Renal pelvis (tissue), 4 donors: ENCODE data around the gene ZNF302. TPM values are rescaled to one million over a fixed set of nuclear protein-coding genes. Genes with fewer than 3 reads are reported as not detected.

Source experiments
- DNase-seq: peaks from one replicate; pipeline ENCODE4 v3.0.0-alpha.2; 2013
- polyA plus RNA-seq, 3 donors: library from polyadenylated mRNA; unstranded; fragments of 120-200 nt; gene quantifications; one replicate each; pipeline ENCODE4 v1.2.1, GENCODE V29; 2013; ENCODE audit not compliant: insufficient read length in 3 of 3

Gene ZNF302
- polyA plus RNA-seq, 3 donors = 67.1 to 85.3 (median 83.4) TPM

DNA sequence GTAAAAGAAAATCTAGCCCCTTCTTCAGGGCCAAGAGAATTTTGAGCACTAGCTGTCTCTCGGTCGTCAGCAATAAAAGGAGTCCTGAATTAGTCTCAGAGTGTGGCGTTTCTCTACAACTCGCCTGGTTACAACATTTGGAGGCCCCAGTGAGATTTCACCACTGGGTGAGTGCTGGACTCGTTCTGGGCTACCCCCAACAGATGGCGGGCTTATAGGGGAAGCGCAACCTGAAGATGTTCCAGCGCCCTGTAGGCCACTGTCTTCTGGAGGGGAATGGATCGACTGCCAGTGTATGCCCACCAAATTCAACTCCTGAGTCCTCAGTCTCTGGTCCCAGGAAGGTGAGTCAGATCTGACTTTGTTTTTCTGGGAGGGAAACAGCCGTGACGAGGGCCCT lies 44.9 kb downstream of the ZNF302 start:
- no peak for DNase-seq

DNA sequence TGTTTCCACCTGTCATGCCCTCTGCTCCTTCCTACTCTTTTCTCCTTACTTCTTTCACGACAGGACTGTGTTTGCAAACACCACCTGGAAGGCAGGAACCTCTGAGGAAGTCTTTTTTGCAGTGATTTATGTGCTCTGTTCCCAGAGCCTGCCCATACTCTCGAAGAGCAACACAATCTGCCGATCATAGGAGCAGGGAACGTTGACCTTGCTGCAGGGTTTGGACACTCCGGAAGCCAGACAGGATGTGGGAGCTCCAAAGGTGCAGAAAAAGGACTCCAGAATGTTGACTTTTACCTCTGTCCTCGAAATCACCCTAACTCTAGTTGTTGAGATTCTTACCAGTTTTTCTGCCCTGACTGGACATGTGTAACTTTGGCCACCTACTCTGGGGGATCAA lies 47.9 kb downstream of the ZNF302 start:
- DNase-seq = no peak

DNA sequence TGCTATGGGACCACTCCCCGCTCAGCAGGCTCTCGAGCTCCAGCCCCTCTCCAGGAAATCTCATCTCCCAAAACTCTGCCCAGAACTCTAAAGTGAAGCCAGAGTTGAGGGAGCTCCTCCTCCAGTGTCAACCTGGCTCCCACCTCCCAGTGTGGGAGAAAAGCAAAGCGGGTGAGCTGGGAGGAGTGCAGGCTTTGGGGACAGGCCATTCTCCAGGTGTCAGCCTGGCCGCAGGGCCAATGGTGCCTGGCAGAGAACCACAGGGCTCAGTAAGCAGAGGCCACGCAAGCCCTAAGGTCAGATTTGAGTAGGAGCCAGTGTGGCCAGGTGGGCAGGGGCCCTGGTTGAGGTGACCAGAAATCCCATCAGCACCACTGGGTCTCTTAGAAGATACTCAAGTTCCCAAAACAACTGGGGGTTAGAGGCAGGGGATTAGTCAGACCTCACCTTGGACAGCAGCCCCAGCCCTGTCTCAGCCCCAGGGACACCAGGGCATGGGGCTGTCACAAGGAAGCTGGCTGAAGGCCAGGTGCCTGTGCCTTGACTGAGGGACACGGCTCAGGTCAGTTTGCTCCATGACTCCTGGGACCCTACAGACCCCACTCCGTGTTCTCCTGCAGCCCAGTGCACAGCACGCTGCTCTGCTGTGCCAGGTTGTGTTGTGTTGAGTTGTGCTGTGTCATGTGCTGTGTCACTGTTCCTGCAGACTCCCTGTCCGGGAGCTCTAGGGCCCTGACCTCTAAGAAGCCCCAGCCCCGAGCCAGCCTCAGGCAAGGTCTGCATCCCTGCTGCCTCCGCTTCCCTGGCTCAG lies 53.7 kb downstream of the ZNF302 start:
- DNase-seq = no peak

DNA sequence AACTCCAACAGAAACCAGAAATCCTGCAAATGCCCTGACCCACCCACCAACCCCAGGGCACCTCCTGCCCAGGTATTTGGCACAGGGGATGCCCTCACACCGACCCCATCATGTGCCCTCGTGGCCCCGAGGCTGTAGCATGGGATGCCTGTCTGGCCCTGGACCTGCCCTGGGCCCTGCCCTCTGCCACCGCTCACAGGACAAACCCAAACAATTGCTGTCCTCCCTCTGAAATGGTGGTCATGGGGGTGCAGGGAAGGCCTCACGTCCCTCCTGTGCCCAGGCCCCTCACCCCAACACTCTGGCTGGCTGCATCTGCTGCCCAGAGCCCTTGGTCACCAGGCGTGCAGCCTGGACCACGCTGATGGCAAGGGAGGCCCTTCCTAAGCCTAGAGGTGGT lies 54.5 kb downstream of the ZNF302 start:
- DNase-seq = no peak

DNA sequence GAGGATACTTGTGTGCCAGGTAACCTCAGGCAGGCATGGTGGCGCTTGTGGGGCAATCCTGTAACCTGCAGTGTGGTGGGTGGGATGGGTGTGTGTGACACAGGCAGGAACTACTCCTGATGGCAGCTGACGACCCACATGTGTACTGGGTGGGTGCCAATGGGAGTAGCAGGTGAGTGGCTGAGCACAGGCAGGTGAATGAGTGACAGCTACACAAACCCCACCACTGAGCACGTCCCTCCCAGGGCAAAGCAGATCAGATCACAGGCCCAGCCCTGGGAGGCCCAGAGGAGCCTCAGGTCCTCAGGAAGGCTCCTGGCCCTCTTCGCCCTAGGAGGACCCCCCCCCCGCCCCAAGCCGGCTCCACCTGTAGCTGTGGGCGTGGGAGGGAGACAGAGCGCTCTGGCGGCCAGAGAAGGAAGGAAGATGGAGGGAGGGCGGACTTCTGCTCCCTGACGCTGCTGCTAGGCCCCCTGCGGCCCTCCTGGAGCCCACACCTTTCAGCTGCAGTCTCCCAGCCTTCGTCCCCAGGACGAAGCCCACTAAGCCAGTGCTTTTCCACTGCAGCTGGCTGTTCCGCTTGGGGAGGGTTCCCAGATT lies 55.2 kb downstream of the ZNF302 start:
- DNase-seq = no peak

DNA sequence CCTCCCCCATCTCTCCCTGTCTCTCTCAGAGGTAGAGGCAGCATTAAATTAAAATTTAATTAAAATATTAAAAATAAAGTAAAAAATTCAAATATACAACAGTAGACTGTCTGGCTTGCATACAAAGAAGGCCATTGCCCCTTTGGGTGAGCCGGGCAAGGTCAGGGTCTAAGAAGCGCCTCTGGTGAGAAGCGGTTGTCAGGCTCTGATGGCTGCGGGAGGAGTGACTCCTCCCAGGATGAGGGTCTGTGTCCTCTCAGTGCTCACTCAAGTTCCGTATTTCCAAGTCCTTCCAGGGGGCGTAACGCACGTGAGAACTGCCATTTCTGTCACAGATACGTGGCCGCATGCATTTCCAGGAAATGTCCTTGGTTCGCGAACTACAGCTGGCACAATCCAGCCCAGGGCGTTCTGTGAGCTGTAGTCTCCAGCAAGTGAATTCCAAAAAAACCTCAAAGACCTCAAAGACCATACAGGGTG lies 55.8 kb downstream of the ZNF302 start:
- DNase-seq = peak; percentile 87

DNA sequence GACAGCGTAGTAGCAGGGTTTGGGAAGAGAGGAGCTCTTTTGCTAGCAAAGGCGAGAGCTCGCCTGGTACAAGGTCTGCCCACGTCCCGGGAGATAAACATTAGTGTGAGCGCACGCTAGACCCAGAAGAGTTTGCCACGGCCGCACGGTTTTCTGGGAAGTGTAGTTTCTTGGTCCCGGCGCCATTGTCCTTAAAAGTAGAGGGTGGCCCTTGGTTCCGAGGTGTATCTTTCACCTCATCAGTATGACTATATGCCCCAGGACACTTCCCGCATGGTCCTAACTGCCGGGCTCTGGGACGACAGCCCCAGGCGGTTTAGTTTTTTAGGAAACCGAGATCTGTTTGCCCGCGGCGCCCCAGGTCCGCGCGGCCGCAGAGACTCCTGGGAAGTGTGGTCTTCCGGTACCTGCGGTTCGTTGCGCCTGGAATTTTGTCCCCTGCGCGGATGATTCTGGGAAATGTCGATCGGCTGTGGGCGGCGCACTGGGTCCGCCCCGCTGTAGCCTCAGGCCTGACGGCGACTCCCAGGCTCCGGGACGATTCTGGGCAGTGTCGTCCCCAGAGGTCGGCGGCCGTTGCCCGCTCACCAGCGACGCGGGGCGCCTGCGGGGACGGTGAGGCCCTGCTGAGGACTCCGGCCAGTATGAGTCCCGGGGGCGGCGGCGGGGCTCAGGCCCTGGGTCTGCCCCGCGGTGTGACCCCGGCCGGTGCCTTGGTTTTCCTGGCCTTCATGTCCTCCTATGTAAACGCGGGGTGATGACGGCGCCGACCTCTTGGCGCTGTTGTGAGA lies 56.5 kb downstream of the ZNF302 start, which contains the start of gene ZNF181:
TSS of gene ZNF181 (plus strand) at position 498 of the 791 bp plus-strand sequence. CDS start 795 bp downstream, outside the sequence.
- peak; percentile 92 for DNase-seq

DNA sequence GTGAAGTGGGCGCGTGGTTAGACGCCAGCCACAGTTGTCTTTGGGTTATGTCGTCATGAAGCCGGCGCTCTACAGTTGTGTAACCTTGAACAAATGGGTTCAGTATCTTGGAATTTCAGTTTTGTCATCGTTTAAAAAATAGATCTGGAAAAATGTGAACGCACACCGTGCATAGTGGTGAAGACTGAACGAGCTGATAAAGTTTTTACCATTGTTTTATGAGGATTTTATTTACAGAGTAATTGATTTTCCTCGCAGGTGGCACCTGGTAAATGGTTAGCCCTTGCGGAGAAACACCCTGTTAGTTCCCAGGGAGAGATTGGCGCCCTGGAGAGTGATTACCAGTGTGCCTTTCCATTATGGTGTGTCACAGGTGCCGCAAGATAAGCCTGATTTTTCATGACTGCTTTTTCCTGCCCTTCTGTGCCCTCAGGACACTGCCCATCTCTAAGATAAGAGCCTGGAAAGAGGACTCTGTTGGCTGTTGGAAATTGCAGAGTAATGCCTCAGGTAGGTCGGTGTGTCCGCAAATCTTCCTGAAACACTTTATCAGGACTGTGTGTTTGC lies 57.1 kb downstream of the ZNF302 start:
- DNase-seq = no peak

Other genes starting within 250 kb of the ZNF302 start
- gene UBA2, start 249.3 kb upstream of the ZNF302 start, polyA plus RNA-seq = 100 to 1,000 TPM; 165 to 189 (median 184) TPM
- 10 to 100 TPM; 36.6 to 43.7 (median 39.1) TPM for gene WTIP, start 195.9 kb upstream of the ZNF302 start, polyA plus RNA-seq
- gene SCGB2B2, start 519 bp upstream of the ZNF302 start, polyA plus RNA-seq = 1 to 10 TPM in 2 of 3 donors, under 1 TPM in 1; 0.94 to 2.0 (median 1.7) TPM
- 10 to 100 TPM; 22.2 to 23.7 (median 22.6) TPM for gene ZNF181, start 56.6 kb downstream of the ZNF302 start, polyA plus RNA-seq
- 10 to 100 TPM; 14.1 to 17.2 (median 16.7) TPM for gene ZNF599, start 95.5 kb downstream of the ZNF302 start, polyA plus RNA-seq
- gene ZNF30, start 249.2 kb downstream of the ZNF302 start, polyA plus RNA-seq = 10 to 100 TPM in 1 of 3 donors, 1 to 10 TPM in 2; 5.8 to 11.7 (median 7.4) TPM